ENCODE measurements around the gene THBS4.

GRCh38 chr5:80124121-80124918, 89.2 kb downstream of the THBS4 start:
- TF ChIP-seq FOXM1 (IDR thresholded peaks at IDR 0.05; ENCODE audit: borderline replicate concordance) = no peak
- no peak for TF ChIP-seq PKNOX1 (IDR thresholded peaks at IDR 0.05)
- no peak for TF ChIP-seq ZNF384 (IDR thresholded peaks at IDR 0.05)
- TF ChIP-seq SUZ12 (IDR thresholded peaks at IDR 0.05) = no peak
- no peak for TF ChIP-seq ARNT (IDR thresholded peaks at IDR 0.05)
- TF ChIP-seq FOXA1 (IDR thresholded peaks at IDR 0.05) = no peak
- TF ChIP-seq LEF1 (IDR thresholded peaks at IDR 0.05; ENCODE audit: borderline replicate concordance) = no peak
- TF ChIP-seq BHLHE40 (IDR thresholded peaks at IDR 0.05; ENCODE audit: borderline replicate concordance) = no peak
- no peak for TF ChIP-seq SP1 (IDR thresholded peaks at IDR 0.05)
- TF ChIP-seq HDGF (IDR thresholded peaks at IDR 0.05; ENCODE audit: borderline replicate concordance) = no peak
- no peak for TF ChIP-seq NFRKB (IDR thresholded peaks at IDR 0.05)
- no peak for TF ChIP-seq L3MBTL2 (conservative IDR thresholded peaks at IDR 0.05)
- no peak for TF ChIP-seq TARDBP (IDR thresholded peaks at IDR 0.05)
- TF ChIP-seq ELF4 (IDR thresholded peaks at IDR 0.05) = no peak

Measured in HEK293T (cell line).